Heart right ventricle (tissue), 16 donors: ENCODE data around the gene VENTX. TPM values are rescaled to one million over a fixed set of nuclear protein-coding genes. Genes with fewer than 3 reads are reported as not detected.

ENCODE experiments used
- ATAC-seq, 8 donors: fragments of 200-7000 bp; cut with Tn5 transposase; one replicate each; pipeline ENCODE4 v1.9.1; 2020; ENCODE audit warnings: mild to moderate bottlenecking in 8 of 8, moderate library complexity in 8 of 8, moderate number of reproducible peaks in 1 of 8
- DNase-seq, 2 donors: peaks; one replicate each; pipeline ENCODE4 v3.0.0-alpha.2; 2020
- H3K27ac ChIP-seq, 10 donors: fragments of 200-600 bp; sonication (generic) in 2 of 10; one replicate each; pipeline versions ENCODE4 v1.5.0 to v1.8.0; 2020 to 2022; ENCODE audit warnings: mild to moderate bottlenecking in 3 of 10
- H3K27me3 ChIP-seq, 7 donors: fragments of 200-600 bp; one replicate each; pipeline ENCODE4 v1.8.0; 2021 to 2022; ENCODE audit warnings: mild to moderate bottlenecking in 2 of 7
- H3K36me3 ChIP-seq, 9 donors: fragments of 200-600 bp; sonication (generic) in 1 of 9; one replicate each; pipeline versions ENCODE4 v1.5.0 to v1.8.0; 2020 to 2022; ENCODE audit warnings: mild to moderate bottlenecking in 2 of 9
- H3K4me1 ChIP-seq, 9 donors: fragments of 200-600 bp; sonication (generic) in 1 of 9; one replicate each; pipeline versions ENCODE4 v1.5.0 to v1.8.0; 2020 to 2022; ENCODE audit warnings: mild to moderate bottlenecking in 4 of 9
- H3K4me3 ChIP-seq, 10 donors: fragments of 200-600 bp; sonication (generic) in 2 of 10; one replicate each; pipeline versions ENCODE4 v1.5.0 to v1.8.0; 2020 to 2022; ENCODE audit warnings: mild to moderate bottlenecking in 7 of 10, moderate library complexity in 2 of 10
- H3K9me3 ChIP-seq, 11 donors: fragments of 200-600 bp in 10 of 11; sonication (generic) in 2 of 11; one replicate each; pipeline versions ENCODE4 v1.5.0 to v1.8.0; 2013 to 2022; ENCODE audit warnings: mild to moderate bottlenecking in 2 of 11, control low read depth in 1 of 11, moderate library complexity in 1 of 11
- CTCF ChIP-seq, 9 donors: fragments of 200-600 bp; sonication (generic) in 2 of 9; IDR thresholded peaks; one replicate each; pipeline versions ENCODE4 v1.5.0 to v1.8.0; 2021 to 2022; ENCODE audit warnings: antibody characterized with exemption in 9 of 9, mild to moderate bottlenecking in 5 of 9, moderate library complexity in 1 of 9
- WGBS, 2 donors: extraction: QIAGEN DNeasy Blood & Tissue Kit; methylation state at CpG; one replicate each; pipeline ENCODE4 v1.1.7; 2013; ENCODE audit warnings: inconsistent platforms in 1 of 2; 5-methylcytosine and 5-hydroxymethylcytosine counted together
- intact Hi-C, 10 donors: fragments of 100-400 bp; cut with DNase I; formaldehyde crosslinking; loops; one replicate each; pipeline versions ENCODE4 v1.11.1 to v1.14.2; 2022
- polyA plus RNA-seq, 2 donors: library from polyadenylated mRNA; stranded (reverse); fragments of 200-250 nt; gene quantifications; one replicate each; pipeline ENCODE4 v1.2.3, GENCODE V29; 2013
- total RNA-seq, 10 donors: library from RNA; stranded (reverse); fragmentation: NEBNext Ultra II Directional in 3 of 10; extraction: Animal tissue kit (Norgen Biotek cat#: 25700) in 3 of 10; gene quantifications; one replicate each; pipeline versions ENCODE4 v1.2.1 to v1.2.4, GENCODE V29; 2021 to 2023
- donor health status: Arrhythmogenic right ventricular cardiomyopathy.
- donor health status: ischemic (EF 13 %, LVEDD 7.1; RV severe dilation, severe dysfunction).
- donor health status: healthy with polysubstance abuse.
- donor health status: DM: no; HTN: yes; CAD: no.
- donor health status: DM: no; HTN: no; CAD: no.
- donor health status: ischemic (EF 25% LVEDD 6.9; RV normal size, moderate dysfunction).
- donor health status: ischemic (EF 25% LVEDD 5.7; RV mildly dilated, moderate dysfunction).
- donor health status: healthy.
- donor health status: DM: yes; HTN: yes; CAD: no.
- donor health status: Ischemic cardiomyopathy.
- donor health status: ischemic (EF 35%, LVEDD 5.7; RV mildly dilated, moderate dysfunction).
- donor health status: nonischemic (EF 11% LVEDD 7.7; RV severe dilation, severe dysfunction).
- donor health status: DM: yes; HTN: yes; CAD: no.
- donor health status: PGD.
- donor health status: ischemic (EF 29% LVEDD 5.4; RV normal size, mild dysfunction).
- donor health status: nonischemic (EF 23%, LVEDD 6.1; RV moderate dilation, normal function).

VENTX gene
- total and polyA plus RNA-seq, 12 donors: 0.19 to 1.5 (median 0.64) TPM; not detected in 1

- H3K27ac ChIP-seq: no peak overlapping the region
- intact Hi-C loops: no loop called here
- H3K27me3 ChIP-seq: no peaks in the 10 kb centered on the region
- ATAC-seq (no peak), DNase-seq (no peak)
- H3K4me3 ChIP-seq: no peak overlapping the region
- no peaks in the 10 kb centered on the region for H3K9me3 ChIP-seq
- peaks cover 1 to 95% (median 72%) of the 10 kb centered on the region in 9 donors for H3K36me3 ChIP-seq
- no peak for TF ChIP-seq CTCF (IDR thresholded peaks at IDR 0.05)
- peaks cover 0 to 27% (median 0%) of the 10 kb centered on the region in 9 donors for H3K4me1 ChIP-seq
- 94 to 95% methylated on average over 24 of the region's 24 CpGs for WGBS, 2 donors
These were observed 45.3 kb downstream of the VENTX start for GRCh38 chr10:133282846-133283390.

GRCh38 chr10:133283931-133284330, 46.3 kb downstream of the VENTX start:
- H3K4me3 ChIP-seq: no peak overlapping the region
- no peak for DNase-seq
- TF ChIP-seq CTCF (IDR thresholded peaks at IDR 0.05): no peak
- ATAC-seq: no peak
- 95 to 96% methylated on average over 24 of the region's 24 CpGs for WGBS, 2 donors
- no peaks in the 10 kb centered on the region for H3K9me3 ChIP-seq
- peaks cover 0 to 17% (median 0%) of the 10 kb centered on the region in 9 donors for H3K4me1 ChIP-seq
- intact Hi-C loops: no loop called here
- H3K27ac ChIP-seq: no peak overlapping the region
- peaks cover 8 to 96% (median 78%) of the 10 kb centered on the region in 9 donors for H3K36me3 ChIP-seq
- no peaks in the 10 kb centered on the region for H3K27me3 ChIP-seq

GRCh38 chr10:133285217-133285616, 47.6 kb downstream of the VENTX start:
- H3K9me3 ChIP-seq: no peaks in the 10 kb centered on the region
- ATAC-seq (no peak), DNase-seq (no peak)
- H3K27me3 ChIP-seq: no peaks in the 10 kb centered on the region
- intact Hi-C loops: no loop called here
- no peak overlapping the region for H3K4me3 ChIP-seq
- no peak for TF ChIP-seq CTCF (IDR thresholded peaks at IDR 0.05)
- peaks cover 8 to 96% (median 87%) of the 10 kb centered on the region in 9 donors for H3K36me3 ChIP-seq
- H3K27ac ChIP-seq: no peak overlapping the region
- H3K4me1 ChIP-seq: peaks cover 0 to 4% (median 0%) of the 10 kb centered on the region in 9 donors
- 94 to 96% methylated on average over 36 of the region's 36 CpGs for WGBS, 2 donors

GRCh38 chr10:133286366-133286765, 48.7 kb downstream of the VENTX start:
- no peak for ATAC-seq
- intact Hi-C loops: no loop called here
- no peak for TF ChIP-seq CTCF (IDR thresholded peaks at IDR 0.05)
- WGBS, 2 donors: 93% methylated on average over 18 of the region's 18 CpGs
- H3K36me3 ChIP-seq: peaks cover 8 to 98% (median 92%) of the 10 kb centered on the region in 9 donors
- H3K27ac ChIP-seq: no peak overlapping the region
- DNase-seq: no peak
- H3K4me1 ChIP-seq: no peaks in the 10 kb centered on the region
- no peaks in the 10 kb centered on the region for H3K27me3 ChIP-seq
- no peak overlapping the region for H3K4me3 ChIP-seq
- no peaks in the 10 kb centered on the region for H3K9me3 ChIP-seq
